Stomach (tissue), 4 donors: ENCODE measurements around the gene NOCT.

Source experiments
- EP300 ChIP-seq: sonication (generic); formaldehyde crosslinking; IDR thresholded peaks from one replicate; pipeline ENCODE4 v1.6.1; 2017; ENCODE audit warnings: antibody characterized with exemption
- TF ChIP-seq, protein P1 (sequence below), 7 experiments: fragments of 450-650 bp in 4 of 7; fragments of 200-600 bp in 3 of 7; sonication (generic) in 3 of 7; IDR thresholded peaks; one replicate each; pipeline ENCODE4 v1.5.1; 2016 to 2019; ENCODE audit warnings: antibody characterized with exemption in 7 of 7, control low read depth in 2 of 7, mild to moderate bottlenecking in 1 of 7

- no peak for TF ChIP-seq EP300
- TF ChIP-seq, protein P1, sequence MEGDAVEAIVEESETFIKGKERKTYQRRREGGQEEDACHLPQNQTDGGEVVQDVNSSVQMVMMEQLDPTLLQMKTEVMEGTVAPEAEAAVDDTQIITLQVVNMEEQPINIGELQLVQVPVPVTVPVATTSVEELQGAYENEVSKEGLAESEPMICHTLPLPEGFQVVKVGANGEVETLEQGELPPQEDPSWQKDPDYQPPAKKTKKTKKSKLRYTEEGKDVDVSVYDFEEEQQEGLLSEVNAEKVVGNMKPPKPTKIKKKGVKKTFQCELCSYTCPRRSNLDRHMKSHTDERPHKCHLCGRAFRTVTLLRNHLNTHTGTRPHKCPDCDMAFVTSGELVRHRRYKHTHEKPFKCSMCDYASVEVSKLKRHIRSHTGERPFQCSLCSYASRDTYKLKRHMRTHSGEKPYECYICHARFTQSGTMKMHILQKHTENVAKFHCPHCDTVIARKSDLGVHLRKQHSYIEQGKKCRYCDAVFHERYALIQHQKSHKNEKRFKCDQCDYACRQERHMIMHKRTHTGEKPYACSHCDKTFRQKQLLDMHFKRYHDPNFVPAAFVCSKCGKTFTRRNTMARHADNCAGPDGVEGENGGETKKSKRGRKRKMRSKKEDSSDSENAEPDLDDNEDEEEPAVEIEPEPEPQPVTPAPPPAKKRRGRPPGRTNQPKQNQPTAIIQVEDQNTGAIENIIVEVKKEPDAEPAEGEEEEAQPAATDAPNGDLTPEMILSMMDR (IDR thresholded peaks at IDR 0.05): peak in 2 of 7 experiments; percentile 15 to 37
These were observed 68.6 kb downstream of the NOCT start for GRCh38 chr4:139083956-139084803.
